Measurements from ENCODE around the gene C18orf63.
"Not testable (repeated sequence)": the region's sequence is repeated elsewhere in the genome, so short reads cannot be mapped to it uniquely, and the experiment has no call there.

The C18orf63 gene

DNA sequence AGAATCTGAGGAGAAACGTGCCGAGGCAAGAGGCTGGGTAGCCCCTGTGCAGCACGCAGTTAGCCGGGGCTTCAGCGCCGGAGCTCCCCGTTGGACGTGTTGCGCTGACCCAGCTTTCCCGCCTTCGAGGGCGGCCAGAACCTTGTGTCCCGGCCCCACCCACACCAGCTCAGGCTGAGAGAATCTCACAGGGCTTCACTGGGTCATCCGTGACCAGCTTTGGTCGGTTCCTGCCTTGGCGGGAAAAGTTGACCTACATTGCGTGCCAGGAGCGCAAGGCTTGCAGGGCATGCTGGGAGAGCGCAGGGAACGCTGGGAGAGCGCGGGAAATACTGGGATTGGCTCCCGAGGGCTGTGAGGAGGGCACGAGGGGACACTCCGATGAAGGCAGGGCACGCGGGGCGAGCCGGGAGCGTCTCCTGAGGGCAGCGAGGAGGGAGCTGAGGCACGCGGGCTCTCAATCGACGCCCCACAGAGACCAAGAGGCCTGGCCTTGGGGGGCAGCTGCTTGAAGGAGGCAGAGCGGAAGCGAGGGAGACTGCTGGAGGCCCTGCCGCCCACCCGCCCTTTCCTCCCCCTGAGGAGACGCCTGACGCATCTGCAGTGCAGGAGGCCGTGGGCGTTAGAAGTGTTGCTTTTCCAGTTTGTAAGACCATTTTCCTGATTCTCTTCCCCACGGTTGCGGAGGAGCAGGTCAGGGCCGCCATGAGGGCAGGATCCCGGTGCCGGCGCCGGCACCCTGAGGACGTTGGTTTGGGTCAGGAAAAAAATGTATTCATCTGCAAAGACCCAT, at the start of gene C18orf63:
TSS of gene C18orf63 (plus strand) at position 376 of the 793 bp plus-strand sequence. CDS start 2,027 bp downstream, outside the sequence.
- DNase-seq (ENCODE audit: low read depth): no peak

GRCh38 chr18:74266161-74266560, 49.5 kb upstream of the C18orf63 start:
- DNase-seq (ENCODE audit: low read depth): no peak

DNA sequence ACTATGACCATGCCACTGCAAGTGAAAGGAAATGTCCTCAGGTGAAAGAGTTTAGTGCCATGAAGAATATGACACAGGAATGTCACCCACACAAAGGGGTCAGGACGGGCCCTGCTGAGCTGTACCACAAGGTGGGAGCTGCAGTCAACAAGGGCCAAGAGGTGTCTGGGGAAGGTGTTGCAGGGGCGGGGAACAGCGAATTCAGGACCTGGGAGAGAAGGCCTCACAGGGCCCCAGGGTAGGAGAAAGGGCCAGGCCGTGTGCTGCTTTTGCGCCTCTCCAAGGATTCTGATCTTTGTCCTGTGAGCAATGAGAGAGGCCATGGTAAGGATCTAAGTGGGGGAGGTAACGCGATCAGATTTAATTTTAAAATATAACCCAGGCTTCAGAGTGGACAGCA, 47.5 kb upstream of the C18orf63 start:
- no peak for DNase-seq (ENCODE audit: low read depth)

- DNase-seq (ENCODE audit: low read depth): no peak
Observed at GRCh38 chr18:74268933-74269620, 46.6 kb upstream of the C18orf63 start.

DNA sequence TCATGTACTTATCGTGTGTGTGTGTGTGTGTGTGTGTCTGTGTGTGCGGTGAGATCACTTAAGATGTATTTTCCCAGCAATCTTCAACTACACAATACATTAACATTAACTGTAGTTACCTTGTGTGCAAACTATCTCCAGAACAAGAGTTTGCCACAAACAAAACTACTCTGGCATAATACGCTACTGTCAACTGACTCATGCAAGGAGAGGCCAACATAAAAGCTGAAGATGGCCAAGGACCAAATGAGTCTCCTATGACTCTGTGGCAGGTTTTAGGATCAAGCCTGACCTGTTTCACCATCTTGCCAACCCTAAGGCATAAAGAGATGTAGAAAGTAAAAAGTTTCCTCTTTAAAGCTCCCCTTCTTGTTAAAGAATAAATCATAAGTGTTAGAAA, 44.0 kb upstream of the C18orf63 start:
- no peak for DNase-seq (ENCODE audit: low read depth)

- DNase-seq (ENCODE audit: low read depth): no peak
Observed at GRCh38 chr18:74273394-74273793, 42.2 kb upstream of the C18orf63 start.

- DNase-seq (ENCODE audit: low read depth): no peak
Observed at GRCh38 chr18:74274700-74275099, 40.9 kb upstream of the C18orf63 start.

GRCh38 chr18:74275736-74276135, 39.9 kb upstream of the C18orf63 start:
- no peak for DNase-seq (ENCODE audit: low read depth)

DNA sequence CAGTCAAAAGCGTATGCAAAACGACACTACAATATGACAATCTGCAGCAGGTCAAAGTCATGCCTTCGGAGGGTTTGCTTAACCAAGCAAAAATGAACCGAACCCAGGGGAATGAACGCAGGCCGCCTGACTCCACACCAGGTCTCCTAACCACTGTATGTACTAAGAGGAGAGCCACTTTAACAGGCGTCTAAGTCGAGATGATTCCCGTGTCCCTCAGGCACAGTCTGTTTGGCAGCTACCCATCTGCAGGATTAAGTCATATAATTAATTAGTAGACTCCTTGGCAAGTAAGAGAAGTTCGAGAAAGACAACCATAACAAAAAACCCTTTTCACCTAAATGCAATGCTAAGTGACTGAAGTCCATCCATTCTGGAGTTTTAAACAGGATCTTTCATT, 39.0 kb upstream of the C18orf63 start:
- DNase-seq (ENCODE audit: low read depth): no peak

GRCh38 chr18:74277296-74277695, 38.3 kb upstream of the C18orf63 start:
- DNase-seq (ENCODE audit: low read depth): no peak

DNA sequence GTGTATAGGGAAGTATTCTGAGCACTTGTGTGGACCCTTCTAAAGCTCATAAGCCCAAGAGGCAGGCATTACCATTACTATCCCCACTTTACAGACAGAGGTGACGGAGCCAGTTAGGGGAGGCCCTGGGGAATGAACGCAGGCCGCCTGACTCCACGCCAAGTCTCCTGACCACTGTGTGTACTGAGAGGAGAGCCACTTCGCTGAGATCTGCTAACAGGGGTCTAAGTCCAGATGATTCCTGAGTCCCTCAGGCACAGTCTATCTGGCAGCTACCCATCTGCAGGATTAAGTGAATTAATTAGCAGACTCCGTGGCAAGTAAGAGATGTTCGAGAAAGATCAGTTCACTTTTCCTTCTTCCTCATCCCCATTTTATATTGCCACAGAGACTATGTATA, 37.6 kb upstream of the C18orf63 start:
- no peak for DNase-seq (ENCODE audit: low read depth)

DNA sequence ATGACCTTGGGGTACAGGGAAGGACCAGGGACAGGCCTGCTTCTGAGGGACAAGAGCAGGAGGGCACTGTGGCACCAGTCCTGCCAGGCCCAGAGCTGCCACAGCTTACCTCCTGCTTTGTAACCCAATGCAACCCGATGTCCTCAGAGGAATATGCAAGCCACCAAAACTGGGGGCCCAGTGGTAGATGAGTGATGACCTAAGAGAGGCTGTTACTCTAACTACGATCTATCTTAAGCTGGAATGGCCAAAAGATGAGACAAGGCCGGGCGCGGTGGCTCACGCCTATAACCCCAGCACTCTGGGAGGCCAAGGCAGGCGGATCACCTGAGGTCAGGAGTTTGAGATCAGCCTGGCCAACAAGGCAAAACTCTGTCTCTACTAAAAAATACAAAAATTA, 36.7 kb upstream of the C18orf63 start:
- no peak for DNase-seq (ENCODE audit: low read depth)

- no peak for DNase-seq (ENCODE audit: low read depth)
Observed at GRCh38 chr18:74281011-74281979, 34.3 kb upstream of the C18orf63 start.

- DNase-seq (ENCODE audit: low read depth): no peak
Observed at GRCh38 chr18:74281980-74282754, 33.5 kb upstream of the C18orf63 start.

- DNase-seq (ENCODE audit: low read depth): no peak
Observed at GRCh38 chr18:74282755-74283554, 32.7 kb upstream of the C18orf63 start.

DNA sequence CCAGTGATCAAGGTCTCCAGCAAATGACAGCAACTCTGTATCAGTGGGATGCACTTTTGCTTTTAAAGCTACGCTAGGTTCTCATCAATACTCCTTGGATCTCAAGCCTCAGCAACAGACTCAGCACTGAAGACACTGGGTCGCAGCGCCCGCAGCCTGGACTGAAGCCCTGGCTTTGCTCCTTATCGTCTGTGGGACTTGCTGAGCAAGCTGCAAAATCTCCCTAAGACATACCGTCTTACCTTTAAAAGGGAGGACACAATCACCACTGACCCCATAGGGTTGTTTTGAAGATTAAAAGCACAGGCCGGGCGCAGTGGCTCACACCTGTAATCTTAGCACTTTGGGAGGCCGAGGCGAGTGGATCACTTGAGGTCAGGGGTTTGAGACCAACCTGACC, 32.0 kb upstream of the C18orf63 start:
- DNase-seq (ENCODE audit: low read depth): no peak

DNA sequence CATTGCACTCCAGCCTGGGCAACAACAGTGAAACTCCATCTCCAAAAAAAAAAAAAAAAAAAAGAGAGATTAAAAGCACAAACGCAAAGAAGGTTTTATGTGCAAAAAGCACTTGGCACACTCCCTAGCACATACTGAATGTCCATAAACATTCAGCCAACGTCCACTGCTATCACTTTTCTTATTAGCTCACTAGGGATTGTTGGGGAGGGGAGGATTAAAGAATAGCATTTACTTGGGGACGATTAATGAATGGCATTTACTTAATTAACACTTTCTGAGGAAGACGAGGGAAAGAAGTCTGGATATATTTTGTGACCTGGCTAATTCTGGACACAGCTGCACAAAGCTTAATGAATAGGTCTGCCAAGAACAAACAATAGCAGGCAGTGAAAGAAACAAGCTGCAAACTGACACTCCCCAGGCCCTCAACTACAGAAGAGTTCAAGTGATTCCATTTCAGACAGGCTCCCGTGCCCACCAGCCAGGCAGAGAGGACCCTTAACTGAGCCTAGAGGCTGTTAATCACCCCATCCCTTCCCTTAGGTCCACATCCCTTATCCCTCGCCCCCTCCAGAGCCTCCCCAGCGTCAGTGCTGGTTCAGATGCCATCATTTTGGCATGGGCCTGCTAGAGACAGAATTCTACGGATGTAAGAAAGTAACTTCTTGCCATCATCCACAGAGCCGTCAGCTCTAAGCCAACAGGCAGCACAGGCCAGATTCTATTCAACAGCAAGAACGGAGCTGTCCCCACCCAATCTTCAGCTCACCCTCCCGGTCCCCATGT, 31.3 kb upstream of the C18orf63 start:
- DNase-seq (ENCODE audit: low read depth): no peak

DNA sequence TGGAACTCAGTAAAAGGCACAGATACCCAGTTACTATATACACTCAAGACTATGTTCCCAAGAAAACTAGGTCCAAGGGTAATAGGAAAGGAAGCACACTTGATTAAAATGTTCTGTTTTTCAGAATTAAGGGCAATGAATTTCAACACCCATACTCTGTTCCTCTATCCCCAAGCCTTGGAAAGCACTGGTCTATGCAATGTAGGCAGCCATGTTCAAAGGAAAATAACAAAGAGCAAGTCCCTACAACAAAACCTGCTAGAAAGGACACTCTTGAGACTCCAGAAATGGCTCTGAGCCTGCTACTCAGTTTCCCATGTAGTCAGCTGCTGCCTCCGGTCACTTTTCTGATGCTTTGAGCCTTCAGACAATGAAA, 30.7 kb upstream of the C18orf63 start:
- no peak for DNase-seq (ENCODE audit: low read depth)

DNA sequence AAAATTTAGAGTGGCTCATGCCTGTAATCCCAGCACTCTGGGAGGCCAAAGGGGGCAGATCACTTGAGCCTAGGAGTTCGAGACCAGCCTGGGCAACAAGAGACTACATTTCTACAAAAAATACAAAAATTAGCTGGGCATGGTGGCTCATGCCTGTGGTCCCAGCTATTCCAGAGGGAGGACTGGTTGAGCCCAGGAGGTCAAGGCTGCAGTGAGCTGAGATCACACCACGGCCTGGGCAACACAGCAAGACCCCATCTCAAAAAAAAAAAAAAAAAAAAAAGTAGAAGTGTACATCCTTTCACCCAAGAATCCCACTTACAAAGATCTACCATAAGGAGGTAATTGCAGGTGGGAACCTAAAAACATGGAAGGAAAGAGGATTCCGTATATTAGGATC, 30.1 kb upstream of the C18orf63 start:
- not testable (repeated sequence) for DNase-seq (ENCODE audit: low read depth)
